GM12865 (cell line): ENCODE data around the gene NCAM2.

Experiments used
- DNase-seq: peaks from one replicate; pipeline ENCODE4 v3.0.0; 2010; ENCODE audit warnings: low read depth
- H3K4me3 ChIP-seq: 2 replicates; pipeline ENCODE4 v1.5.1; 2011; ENCODE audit warnings: mild to moderate bottlenecking, low read depth, low read length, control low read depth
- TF ChIP-seq, protein P1 (sequence below): IDR thresholded peaks from 2 replicates; pipeline ENCODE4 v1.5.1; 2011; ENCODE audit warnings: low read length, control low read depth, low read depth, inconsistent platforms; ENCODE audit not compliant: insufficient read depth; ENCODE audit errors: missing control alignments

NCAM2 gene

DNA sequence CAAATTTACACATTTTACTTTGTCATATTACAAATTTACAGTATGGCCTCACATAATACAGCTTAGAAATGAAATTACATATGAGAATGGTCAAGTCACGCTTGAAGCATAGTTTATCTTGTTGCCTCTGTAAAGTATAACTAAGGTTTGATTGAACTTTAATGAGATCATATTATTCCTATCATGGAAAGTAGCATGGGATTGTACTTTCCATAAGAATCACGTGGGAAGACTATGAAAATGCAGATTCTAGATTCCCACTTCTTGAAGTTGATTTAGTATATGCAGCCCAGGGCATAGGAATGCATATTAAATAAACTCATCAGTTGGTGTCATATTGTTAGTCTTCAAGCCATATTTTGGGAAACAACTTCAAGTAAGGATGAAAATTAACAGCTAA, 342.8 kb downstream of the NCAM2 start:
- TF ChIP-seq, protein P1, sequence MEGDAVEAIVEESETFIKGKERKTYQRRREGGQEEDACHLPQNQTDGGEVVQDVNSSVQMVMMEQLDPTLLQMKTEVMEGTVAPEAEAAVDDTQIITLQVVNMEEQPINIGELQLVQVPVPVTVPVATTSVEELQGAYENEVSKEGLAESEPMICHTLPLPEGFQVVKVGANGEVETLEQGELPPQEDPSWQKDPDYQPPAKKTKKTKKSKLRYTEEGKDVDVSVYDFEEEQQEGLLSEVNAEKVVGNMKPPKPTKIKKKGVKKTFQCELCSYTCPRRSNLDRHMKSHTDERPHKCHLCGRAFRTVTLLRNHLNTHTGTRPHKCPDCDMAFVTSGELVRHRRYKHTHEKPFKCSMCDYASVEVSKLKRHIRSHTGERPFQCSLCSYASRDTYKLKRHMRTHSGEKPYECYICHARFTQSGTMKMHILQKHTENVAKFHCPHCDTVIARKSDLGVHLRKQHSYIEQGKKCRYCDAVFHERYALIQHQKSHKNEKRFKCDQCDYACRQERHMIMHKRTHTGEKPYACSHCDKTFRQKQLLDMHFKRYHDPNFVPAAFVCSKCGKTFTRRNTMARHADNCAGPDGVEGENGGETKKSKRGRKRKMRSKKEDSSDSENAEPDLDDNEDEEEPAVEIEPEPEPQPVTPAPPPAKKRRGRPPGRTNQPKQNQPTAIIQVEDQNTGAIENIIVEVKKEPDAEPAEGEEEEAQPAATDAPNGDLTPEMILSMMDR = no peak
- no peak overlapping the region for H3K4me3 ChIP-seq
- DNase-seq = no peak

DNA sequence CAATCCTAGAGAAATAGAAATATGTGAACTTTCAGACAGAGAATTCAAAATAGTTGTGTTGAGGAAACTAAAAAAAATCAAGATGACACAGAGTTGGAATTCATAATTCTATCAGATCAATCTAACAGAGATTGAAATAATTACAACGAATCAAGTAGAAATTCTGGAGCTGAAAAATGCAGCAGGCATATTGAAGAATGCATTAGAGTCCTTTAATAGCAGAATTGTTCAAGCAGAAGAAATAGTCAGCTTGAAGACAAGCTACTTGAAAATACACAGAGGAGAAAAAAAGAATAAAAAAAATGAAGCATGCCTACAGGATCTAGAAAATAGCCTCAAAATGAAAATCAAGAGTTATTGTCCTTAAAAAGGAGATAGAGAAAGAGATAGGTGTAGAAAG, 347.1 kb downstream of the NCAM2 start:
- TF ChIP-seq, protein P1 = no peak
- DNase-seq = no peak
- no peak overlapping the region for H3K4me3 ChIP-seq

DNA sequence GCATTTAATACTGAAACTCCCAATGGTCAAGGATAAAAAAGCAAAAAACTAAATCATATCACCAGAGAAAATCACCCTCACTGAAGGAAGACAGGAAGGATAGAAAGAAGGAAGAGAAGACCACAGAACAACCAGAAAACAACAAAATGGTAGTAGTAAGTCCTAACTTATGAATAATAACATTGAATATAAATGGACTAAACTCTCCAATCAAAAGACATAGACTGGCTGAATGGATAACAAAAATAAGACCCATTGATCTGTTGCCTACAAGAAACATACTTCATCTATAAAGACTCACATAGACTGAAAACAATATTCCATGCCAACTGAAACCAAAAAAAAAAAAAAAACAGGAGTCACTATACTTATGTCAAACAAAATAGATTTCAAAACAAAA, 347.7 kb downstream of the NCAM2 start:
- TF ChIP-seq, protein P1 = no peak
- no peak for DNase-seq
- no peak overlapping the region for H3K4me3 ChIP-seq

DNA sequence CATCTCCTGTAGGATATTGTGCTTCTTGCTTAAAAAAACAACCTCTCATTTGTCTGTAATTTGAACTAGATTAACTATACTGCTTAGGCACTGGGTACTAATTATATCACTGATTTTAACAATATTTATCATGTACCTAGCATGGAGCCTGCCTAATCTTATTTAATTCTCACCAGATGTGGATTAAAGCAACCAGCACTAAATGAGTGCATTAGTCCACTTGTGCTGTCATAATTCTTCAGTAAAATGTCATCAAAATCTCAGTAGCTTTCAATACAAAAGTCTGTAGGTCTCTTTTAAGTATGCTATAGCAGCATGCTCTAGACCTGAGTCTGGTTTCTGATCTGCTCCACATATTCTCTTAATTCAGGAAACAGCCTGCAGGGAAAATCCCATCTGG, 368.1 kb downstream of the NCAM2 start:
- H3K4me3 ChIP-seq = no peak overlapping the region
- TF ChIP-seq, protein P1 = no peak
- no peak for DNase-seq

DNA sequence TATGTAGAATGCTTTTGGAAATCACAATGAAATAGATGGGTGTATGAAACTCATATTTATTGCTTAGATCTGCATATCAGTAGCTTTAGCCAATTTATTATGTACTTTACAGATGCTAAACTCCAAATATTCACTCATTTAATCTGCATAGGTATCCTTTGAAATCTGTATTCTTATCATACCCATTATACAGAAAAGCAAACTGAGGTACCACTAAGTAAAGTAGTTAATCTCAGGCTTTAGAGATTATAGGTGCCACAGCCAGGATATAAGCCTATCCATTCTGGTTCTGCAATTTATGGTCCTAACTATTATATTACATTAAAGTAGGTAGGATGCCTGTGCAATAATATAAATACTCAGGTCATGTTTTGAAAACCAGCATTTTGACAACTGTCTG, 369.4 kb downstream of the NCAM2 start:
- TF ChIP-seq, protein P1 = no peak
- DNase-seq = no peak

DNA sequence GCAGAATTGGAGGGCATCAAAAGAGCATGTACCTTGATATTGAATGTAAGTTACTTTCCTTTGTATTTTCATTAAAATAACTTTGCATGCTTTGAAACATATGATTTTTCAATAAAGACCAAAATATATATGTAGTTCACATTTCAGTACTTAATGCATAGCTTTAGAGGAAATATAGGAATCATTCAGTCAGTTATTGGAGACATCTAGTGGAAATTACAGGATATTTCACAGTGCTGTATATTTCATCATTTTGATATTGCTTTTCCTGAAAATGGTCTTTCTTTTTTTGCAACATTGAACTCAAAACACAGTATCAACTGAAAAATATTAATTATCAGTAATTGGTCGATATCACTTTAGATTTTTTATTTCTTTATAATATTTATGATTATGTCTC, 375.8 kb downstream of the NCAM2 start:
- no peak for DNase-seq
- TF ChIP-seq, protein P1 = no peak
- H3K4me3 ChIP-seq = no peak overlapping the region

More for the DNA sequence above, 369.4 kb downstream of the NCAM2 start:
- no peak overlapping the region for H3K4me3 ChIP-seq

DNA sequence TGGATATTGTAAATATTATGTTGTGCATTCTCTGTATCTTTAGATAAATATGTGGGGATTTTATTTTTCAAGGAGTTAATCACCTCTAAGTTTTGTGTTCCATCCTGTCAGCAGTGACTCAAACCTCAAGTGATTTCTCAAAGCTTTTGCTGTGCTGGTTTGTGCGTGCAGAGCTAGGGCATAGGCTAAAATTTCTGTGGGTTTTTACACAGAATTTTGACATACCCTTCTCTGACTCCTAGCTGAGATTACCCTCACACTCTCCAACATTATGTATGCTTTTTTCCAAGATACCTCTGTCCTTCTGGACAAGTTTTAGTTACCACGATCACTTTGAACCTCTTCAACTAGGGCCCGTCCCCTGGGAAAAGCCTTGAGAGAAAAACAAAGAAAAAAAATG, 384.9 kb downstream of the NCAM2 start:
- TF ChIP-seq, protein P1 = no peak
- DNase-seq = no peak
- no peak overlapping the region for H3K4me3 ChIP-seq
